Endothelial cell of umbilical vein (primary cell): ENCODE results near the gene ADGRG4. TPM values are rescaled to one million over a fixed set of nuclear protein-coding genes. Genes with fewer than 3 reads are reported as not detected.

ENCODE experiments used
- BruUV-seq: library from RNA; stranded (reverse); fragments of 400-500 nt; replicated peaks from 2 replicates; lab custom pipeline; 2021; lab: Mats Ljungman, UMichigan
- CTCF ChIA-PET: fragments of 300-600, 350-600 bp; sonication (Branson Sonifier 250); formaldehyde crosslinking; loops from one replicate; lab custom pipeline; 2021; ENCODE audit warnings: antibody characterized with exemption, inconsistent platforms; lab: Charles Lee
- POLR2A ChIA-PET: fragments of 300-600, 350-600 bp; sonication (Branson Sonifier 250); formaldehyde crosslinking; loops from one replicate; lab custom pipeline; 2021; ENCODE audit warnings: antibody characterized with exemption, inconsistent platforms; lab: Charles Lee
- DNase-seq: peaks from one replicate; pipeline ENCODE4 v3.0.0-alpha.2; 2011; ENCODE audit warnings: low read depth, low spot score
- FAIRE-seq: peaks from 2 replicates; lab custom pipeline; 2011; peaks lifted over from hg19 to GRCh38; lab: Jason Lieb, UNC
- H2AFZ ChIP-seq: 2 replicates; pipeline ENCODE4 v1.6.0; 2012; ENCODE audit warnings: low read depth, low read length, control low read depth, inconsistent platforms
- H3K27ac ChIP-seq: 2 replicates; pipeline ENCODE4 v1.5.1; 2011; ENCODE audit warnings: low read depth, mild to moderate bottlenecking, control low read depth, low read length, moderate library complexity; ENCODE audit not compliant: insufficient read depth
- H3K27me3 ChIP-seq, 2 experiments: 2 replicates each; pipeline versions ENCODE4 v1.6.0 to v1.6.1; 2011; ENCODE audit warnings: low read length in 2 of 2, mixed read lengths in 1 of 2; ENCODE audit not compliant: control insufficient read depth in 2 of 2, insufficient read depth in 2 of 2
- H3K36me3 ChIP-seq, 2 experiments: 2 replicates in 1 of 2; 3 replicates in 1 of 2; pipeline ENCODE4 v1.5.1; 2011; ENCODE audit warnings: low read length in 2 of 2, mild to moderate bottlenecking in 1 of 2, moderate library complexity in 1 of 2; ENCODE audit not compliant: control insufficient read depth in 2 of 2, insufficient read depth in 2 of 2; ENCODE audit errors: extremely low read depth in 1 of 2
- H3K4me1 ChIP-seq: 3 replicates; pipeline ENCODE4 v1.5.1; 2011; ENCODE audit warnings: mild to moderate bottlenecking, low read length; ENCODE audit not compliant: control insufficient read depth, insufficient read depth; ENCODE audit errors: extremely low read depth
- H3K4me2 ChIP-seq: 2 replicates; pipeline ENCODE4 v1.6.1; 2011; ENCODE audit warnings: low read length, control low read depth, mixed read lengths; ENCODE audit not compliant: insufficient read depth
- H3K4me3 ChIP-seq, 3 experiments: fragments of 200-600 bp in 1 of 3; sonication (generic), shearing (Covaris generic) in 1 of 3; replicated peaks in 1 of 3; 2 replicates each; pipeline ENCODE4 v1.5.1; 2011 to 2016; ENCODE audit warnings: control low read depth in 3 of 3, low read length in 3 of 3, mild to moderate bottlenecking in 2 of 3, inconsistent platforms in 1 of 3, low read depth in 1 of 3, moderate library complexity in 1 of 3; ENCODE audit not compliant: insufficient read depth in 1 of 3
- H3K79me2 ChIP-seq: 2 replicates; pipeline ENCODE4 v1.6.0; 2012; ENCODE audit warnings: low read length, inconsistent platforms; ENCODE audit not compliant: control insufficient read depth, insufficient read depth
- H3K9ac ChIP-seq: replicated peaks from 2 replicates; pipeline ENCODE3; 2011; ENCODE audit warnings: low read length, control low read depth; ENCODE audit not compliant: insufficient read depth; ENCODE audit errors: extremely low read depth
- H3K9me1 ChIP-seq: replicated peaks from 3 replicates; pipeline ENCODE4 v1.6.0; 2011; ENCODE audit warnings: mild to moderate bottlenecking, low read length; ENCODE audit not compliant: control insufficient read depth, insufficient read depth; ENCODE audit errors: extremely low read depth
- H3K9me3 ChIP-seq: replicated peaks from 2 replicates; pipeline ENCODE4 v1.5.1; 2012; ENCODE audit warnings: low read length, inconsistent platforms; ENCODE audit not compliant: control insufficient read depth, insufficient read depth
- H4K20me1 ChIP-seq: replicated peaks from 2 replicates; pipeline ENCODE3; 2011; ENCODE audit warnings: mild to moderate bottlenecking, low read length; ENCODE audit not compliant: control insufficient read depth, insufficient read depth; ENCODE audit errors: extremely low read depth
- CTCF ChIP-seq, 2 donors: IDR thresholded peaks; 1 replicate in 1 of 2; 2 replicates in 1 of 2; pipeline ENCODE4 v1.5.1; 2011; ENCODE audit warnings: low read length in 2 of 2, mild to moderate bottlenecking in 2 of 2, moderate library complexity in 2 of 2, control low read depth in 1 of 2, inconsistent platforms in 1 of 2, low read depth in 1 of 2; ENCODE audit not compliant: insufficient read depth in 1 of 2; ENCODE audit errors: extremely low read depth in 1 of 2
- EZH2 ChIP-seq: IDR thresholded peaks from 2 replicates; pipeline ENCODE4 v1.6.1; 2012; ENCODE audit warnings: borderline replicate concordance, low read depth, mild to moderate bottlenecking, moderate library complexity, low read length, inconsistent platforms; ENCODE audit not compliant: severe bottlenecking
- FOS ChIP-seq: IDR thresholded peaks from 2 replicates; pipeline ENCODE4 v1.6.1; 2011; ENCODE audit warnings: mild to moderate bottlenecking, low read length, moderate library complexity, borderline replicate concordance; ENCODE audit not compliant: insufficient read depth
- GATA2 ChIP-seq: IDR thresholded peaks from 2 replicates; pipeline ENCODE4 v1.7.0; 2011; ENCODE audit warnings: low read depth, mild to moderate bottlenecking, moderate library complexity, mixed read lengths, low read length; ENCODE audit not compliant: insufficient read length, insufficient read depth
- JUN ChIP-seq: IDR thresholded peaks from 2 replicates; pipeline ENCODE4 v1.6.1; 2011; ENCODE audit warnings: borderline replicate concordance, low read depth; ENCODE audit not compliant: insufficient read length, insufficient read depth
- MAX ChIP-seq: IDR thresholded peaks from 2 replicates; pipeline ENCODE4 v1.6.1; 2011; ENCODE audit not compliant: insufficient read depth, insufficient read length
- MYC ChIP-seq: IDR thresholded peaks from one replicate; pipeline ENCODE4 v1.6.1; 2011; ENCODE audit warnings: mild to moderate bottlenecking, low read depth, low read length
- POLR2A ChIP-seq: IDR thresholded peaks from 2 replicates; pipeline ENCODE4 v1.6.1; 2012; ENCODE audit warnings: low read depth, mild to moderate bottlenecking, control low read depth, low read length
- POLR2AphosphoS5 ChIP-seq: IDR thresholded peaks from 2 replicates; pipeline ENCODE4 v1.6.1; 2012; ENCODE audit warnings: low read depth, mild to moderate bottlenecking, control low read depth, low read length, moderate library complexity; ENCODE audit not compliant: insufficient read depth
- dilution Hi-C: fragments of 300-500 bp; cut with MboI; formaldehyde crosslinking; loops from one replicate; pipeline ENCODE4 v1.15.0; 2019; ENCODE audit warnings: low sequenced_read_pairs; ENCODE audit not compliant: extremely low pct_ligation_motif_present
- intact Hi-C: fragments of 100-400 bp; cut with micrococcal nuclease; formaldehyde crosslinking; loops from one replicate; pipeline ENCODE4 v1.10.0; 2022
- polyA plus RNA-seq, 4 experiments: library from polyadenylated mRNA; depleted of rRNA in 3 of 4; stranded (reverse) in 3 of 4; unstranded in 1 of 4; fragments of >200 nt; gene quantifications; 2 replicates each; pipeline versions ENCODE4 v1.2.1 to v1.2.3, GENCODE V29; 2011 to 2012; ENCODE audit warnings: missing spikeins in 1 of 4
- total RNA-seq: library from RNA; stranded (reverse); gene quantifications from 2 replicates; pipeline ENCODE4 v1.2.3, GENCODE V29; 2021

ADGRG4 gene
- total and polyA plus RNA-seq, 2 donors (not counting 3 experiments of a cell fraction or from before 2014, with no cell fraction given) = 0.04 to 0.08 TPM

- Histone ChIP-seq H3K27me3 (no peaks in the 10 kb centered on the region), H3K4me3 (no peak overlapping the region), H3K27ac (peak overlapping the region; percentile 96), H3K36me3 (no peaks in the 10 kb centered on the region), H3K9me1 (no peaks in the 10 kb centered on the region), H2AFZ (no peak overlapping the region), H3K9me3 (no peaks in the 10 kb centered on the region), H3K4me2 (peak overlapping the region; percentile 62), H3K9ac (peak overlapping the region; percentile 65), H4K20me1 (no peaks in the 10 kb centered on the region), H3K79me2 (no peaks in the 10 kb centered on the region), H3K4me1 (peaks cover 34% of the 10 kb centered on the region)
- TF ChIP-seq GATA2 (no peak), FOS (peak; percentile 58), CTCF (IDR thresholded peaks at IDR 0.05; ENCODE audit: extremely low read depth in 1 of 2, insufficient read depth in 1 of 2, low read depth in 1 of 2, low read length in 2 of 2) (no peak), POLR2A (no peak), JUN (peak; percentile 51), POLR2AphosphoS5 (no peak), EZH2 (no peak), MAX (no peak), MYC (no peak)
- intact Hi-C loops = loop anchor here (1.0 to 2.0 kb wide), 2 partner anchors 8 to 39 kb away; partner anchors contain the start of gene MAP7D3
- no TSS peak for BruUV-seq
- peak; percentile 80 for DNase-seq
- peak; percentile 79 for FAIRE-seq
- dilution Hi-C loops = no loop called here
- ChIA-PET CTCF (no interaction called here), POLR2A (no interaction called here)
These were observed 41.2 kb upstream of the ADGRG4 start for GRCh38 chrX:136259543-136259942.
